CD8-positive, alpha-beta memory T cell (primary cell): ENCODE measurements around the gene MAMSTR. TPM values are rescaled to one million over a fixed set of nuclear protein-coding genes. Genes with fewer than 3 reads are reported as not detected.

ENCODE experiments used
- CTCF ChIA-PET: fragments of 350-600 bp; sonication (Branson Sonifier 250); formaldehyde crosslinking; loops from one replicate; lab custom pipeline; 2021; ENCODE audit warnings: antibody characterized with exemption; lab: Charles Lee
- POLR2A ChIA-PET: fragments of 350-600 bp; sonication (Branson Sonifier 250); formaldehyde crosslinking; loops from one replicate; lab custom pipeline; 2021; ENCODE audit warnings: antibody characterized with exemption; lab: Charles Lee
- DNase-seq, 5 donors: peaks; one replicate each; pipeline versions ENCODE4 v3.0.0 to v3.0.0-alpha.2; 2020 to 2022; ENCODE audit warnings: mixed read lengths in 1 of 5
- H3K27ac ChIP-seq: one replicate; pipeline ENCODE4 v1.7.0; 2013; ENCODE audit warnings: low read depth, mild to moderate bottlenecking, low read length, moderate library complexity
- H3K27me3 ChIP-seq: 2 replicates; pipeline ENCODE4 v1.7.0; 2013; ENCODE audit warnings: low read length, mild to moderate bottlenecking; ENCODE audit not compliant: insufficient read depth, poor library complexity, severe bottlenecking
- H3K36me3 ChIP-seq: 2 replicates; pipeline ENCODE4 v1.7.0; 2013; ENCODE audit warnings: mild to moderate bottlenecking, low read length, moderate library complexity; ENCODE audit not compliant: insufficient read depth
- H3K4me1 ChIP-seq: 2 replicates; pipeline ENCODE4 v1.7.0; 2013; ENCODE audit warnings: mild to moderate bottlenecking, low read length, moderate library complexity; ENCODE audit not compliant: insufficient read depth
- H3K4me3 ChIP-seq: 2 replicates; pipeline ENCODE4 v1.7.0; 2013; ENCODE audit warnings: mild to moderate bottlenecking, low read length
- H3K9me3 ChIP-seq: 2 replicates; pipeline ENCODE4 v1.7.0; 2013; ENCODE audit warnings: mild to moderate bottlenecking, low read length
- H3K27ac Mint-ChIP-seq, 8 donors: one replicate each; pipeline ENCODE4 v1.8.0; 2020 to 2021; ENCODE audit warnings: mixed read lengths in 8 of 8, mild to moderate bottlenecking in 6 of 8, inconsistent platforms in 3 of 8, moderate library complexity in 3 of 8
- H3K27me3 Mint-ChIP-seq, 2 donors: one replicate each; pipeline ENCODE4 v1.8.0; 2020 to 2021; ENCODE audit warnings: mixed read lengths in 2 of 2, mild to moderate bottlenecking in 1 of 2, moderate library complexity in 1 of 2
- H3K36me3 Mint-ChIP-seq, 3 donors: one replicate each; pipeline ENCODE4 v1.8.0; 2020 to 2021; ENCODE audit warnings: mixed read lengths in 3 of 3, inconsistent platforms in 1 of 3, mild to moderate bottlenecking in 1 of 3
- H3K4me1 Mint-ChIP-seq, 3 donors: one replicate each; pipeline ENCODE4 v1.8.0; 2020 to 2021; ENCODE audit warnings: mixed read lengths in 3 of 3, inconsistent platforms in 1 of 3, mild to moderate bottlenecking in 1 of 3
- H3K4me3 Mint-ChIP-seq, 7 donors: one replicate each; pipeline ENCODE4 v1.8.0; 2020 to 2021; ENCODE audit warnings: mixed read lengths in 7 of 7, mild to moderate bottlenecking in 6 of 7, moderate library complexity in 4 of 7, inconsistent platforms in 2 of 7
- H3K9me3 Mint-ChIP-seq, 5 donors: one replicate each; pipeline ENCODE4 v1.8.0; 2020 to 2022; ENCODE audit warnings: mixed read lengths in 5 of 5, mild to moderate bottlenecking in 3 of 5, moderate library complexity in 2 of 5, inconsistent platforms in 1 of 5
- polyA plus RNA-seq: library from polyadenylated mRNA; unstranded; fragments of 300-500 nt; fragmentation: Illumina TruSeq; gene quantifications from one replicate; pipeline ENCODE4 v1.2.3, GENCODE V29; 2021
- total RNA-seq, 2 experiments: library from RNA; stranded (reverse); gene quantifications; one replicate each; pipeline ENCODE4 v1.2.3, GENCODE V29; 2021

MAMSTR gene
- total and polyA plus RNA-seq, 3 experiments from 2014 or later = 0.40 to 0.69 (median 0.68) TPM

GRCh38 chr19:48669903-48670668 is 49.4 kb downstream of the MAMSTR start:
- Histone ChIP-seq H3K4me3 (no peak overlapping the region), H3K36me3 (no peaks in the 10 kb centered on the region), H3K27ac (no peak overlapping the region), H3K27me3 (no peaks in the 10 kb centered on the region), H3K4me1 (peaks cover 2% of the 10 kb centered on the region), H3K9me3 (no peaks in the 10 kb centered on the region)
- H3K4me3 Mint-ChIP-seq = no peak overlapping the region
- peaks cover 0 to 1% (median 0%) of the 10 kb centered on the region in 3 donors for H3K36me3 Mint-ChIP-seq
- peaks cover under 1 to 2% (median 2%) of the 10 kb centered on the region in 3 donors for H3K4me1 Mint-ChIP-seq
- H3K27me3 Mint-ChIP-seq = no peaks in the 10 kb centered on the region
- ChIA-PET CTCF (no interaction called here), POLR2A (interaction anchor here (0.6 kb wide), 1 partner anchor 57 kb away, joined by 3 read pairs; no protein-coding TSS in a partner anchor)
- H3K27ac Mint-ChIP-seq = peak overlapping the region in 5 of 8 donors; percentile 5 to 94 (median 54)
- DNase-seq = no peak
- peaks cover 0 to 2% (median 0%) of the 10 kb centered on the region in 5 donors for H3K9me3 Mint-ChIP-seq

DNA sequence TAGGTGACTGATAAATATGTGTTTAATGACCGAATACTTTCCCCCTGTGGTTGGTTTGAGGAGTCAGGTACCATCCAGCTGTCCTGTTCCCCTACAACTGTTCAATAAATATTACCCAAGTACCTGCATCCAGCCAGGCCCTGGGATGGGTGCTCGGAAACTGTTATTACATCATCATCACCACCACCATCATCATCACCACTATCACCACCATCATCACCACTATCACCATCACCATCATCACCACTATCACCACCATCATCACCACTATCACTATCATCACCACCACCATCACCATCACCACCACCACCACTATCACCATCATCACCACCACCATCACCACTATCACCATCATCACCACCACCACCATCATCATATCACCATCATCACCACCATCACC is 50.8 kb downstream of the MAMSTR start:
- H3K4me1 Mint-ChIP-seq = no peaks in the 10 kb centered on the region
- CTCF ChIA-PET = no interaction called here
- no peak for DNase-seq
- no peaks in the 10 kb centered on the region for H3K27me3 ChIP-seq
- H3K27ac ChIP-seq = no peak overlapping the region
- H3K4me3 Mint-ChIP-seq = no peak overlapping the region
- H3K27ac Mint-ChIP-seq = peak overlapping the region in 3 of 8 donors; percentile 47 to 97 (median 91)
- H3K36me3 ChIP-seq = no peaks in the 10 kb centered on the region
- POLR2A ChIA-PET = no interaction called here
- no peaks in the 10 kb centered on the region for H3K27me3 Mint-ChIP-seq
- H3K4me1 ChIP-seq = no peaks in the 10 kb centered on the region
- H3K4me3 ChIP-seq = no peak overlapping the region
- H3K9me3 Mint-ChIP-seq = peaks cover 0 to 2% (median 0%) of the 10 kb centered on the region in 5 donors
- peaks cover 0 to 1% (median 0%) of the 10 kb centered on the region in 3 donors for H3K36me3 Mint-ChIP-seq
- no peaks in the 10 kb centered on the region for H3K9me3 ChIP-seq

- H3K27me3 ChIP-seq = no peaks in the 10 kb centered on the region
- H3K27me3 Mint-ChIP-seq = no peaks in the 10 kb centered on the region
- no peak overlapping the region for H3K4me3 Mint-ChIP-seq
- CTCF ChIA-PET = interaction anchor here (1.0 kb wide), 1 partner anchor 15 kb away, joined by 3 read pairs; no protein-coding TSS in a partner anchor
- no peak for DNase-seq
- H3K36me3 Mint-ChIP-seq = peaks cover 0 to 1% (median 0%) of the 10 kb centered on the region in 3 donors
- no peak overlapping the region for H3K4me3 ChIP-seq
- H3K4me1 Mint-ChIP-seq = no peaks in the 10 kb centered on the region
- no peak overlapping the region for H3K27ac ChIP-seq
- no peaks in the 10 kb centered on the region for H3K9me3 ChIP-seq
- H3K4me1 ChIP-seq = no peaks in the 10 kb centered on the region
- POLR2A ChIA-PET = no interaction called here
- H3K27ac Mint-ChIP-seq = peak overlapping the region in 1 of 8 donors; percentile 97
- H3K9me3 Mint-ChIP-seq = peaks cover 0 to 2% (median 0%) of the 10 kb centered on the region in 5 donors
- no peaks in the 10 kb centered on the region for H3K36me3 ChIP-seq
Measured at GRCh38 chr19:48668332-48668731, 51.2 kb downstream of the MAMSTR start.

GRCh38 chr19:48665786-48666185 is 53.7 kb downstream of the MAMSTR start:
- Mint-ChIP-seq H3K36me3 (peaks cover 0 to 1% (median 0%) of the 10 kb centered on the region in 3 donors), H3K4me3 (no peak overlapping the region), H3K27ac (peak overlapping the region in 1 of 8 donors; percentile 5), H3K27me3 (peaks cover 0 to 2% of the 10 kb centered on the region in 2 donors), H3K4me1 (peaks cover 5 to 6% (median 6%) of the 10 kb centered on the region in 3 donors), H3K9me3 (peaks cover 0 to 2% (median 0%) of the 10 kb centered on the region in 5 donors)
- Histone ChIP-seq H3K27ac (no peak overlapping the region), H3K4me3 (no peak overlapping the region), H3K4me1 (peaks cover 8% of the 10 kb centered on the region), H3K27me3 (no peaks in the 10 kb centered on the region), H3K36me3 (no peaks in the 10 kb centered on the region), H3K9me3 (no peaks in the 10 kb centered on the region)
- no peak for DNase-seq
- CTCF ChIA-PET = interaction anchor here (1.2 kb wide), 1 partner anchor 9 kb away, joined by 3 read pairs; no protein-coding TSS in a partner anchor
- POLR2A ChIA-PET = interaction anchor here (0.6 kb wide), 2 partner anchors 13 to 556 kb away, joined by 3 to 4 read pairs; no protein-coding TSS in a partner anchor

GRCh38 chr19:48664476-48664875 is 55.0 kb downstream of the MAMSTR start:
- Histone ChIP-seq H3K4me3 (no peak overlapping the region), H3K4me1 (peaks cover 10% of the 10 kb centered on the region), H3K27me3 (no peaks in the 10 kb centered on the region), H3K27ac (no peak overlapping the region), H3K9me3 (no peaks in the 10 kb centered on the region), H3K36me3 (no peaks in the 10 kb centered on the region)
- H3K4me1 Mint-ChIP-seq = peaks cover 7 to 9% (median 9%) of the 10 kb centered on the region in 3 donors
- DNase-seq = no peak
- no peaks in the 10 kb centered on the region for H3K9me3 Mint-ChIP-seq
- H3K27me3 Mint-ChIP-seq = peaks cover 0 to 2% of the 10 kb centered on the region in 2 donors
- H3K36me3 Mint-ChIP-seq = no peaks in the 10 kb centered on the region
- H3K4me3 Mint-ChIP-seq = no peak overlapping the region
- no peak overlapping the region for H3K27ac Mint-ChIP-seq
- CTCF ChIA-PET = no interaction called here
- POLR2A ChIA-PET = no interaction called here

GRCh38 chr19:48663667-48664066 is 55.9 kb downstream of the MAMSTR start:
- Histone ChIP-seq H3K4me1 (peaks cover 10% of the 10 kb centered on the region), H3K4me3 (no peak overlapping the region), H3K27ac (no peak overlapping the region), H3K27me3 (no peaks in the 10 kb centered on the region), H3K9me3 (no peaks in the 10 kb centered on the region), H3K36me3 (no peaks in the 10 kb centered on the region)
- Mint-ChIP-seq H3K27ac (no peak overlapping the region), H3K36me3 (no peaks in the 10 kb centered on the region), H3K9me3 (no peaks in the 10 kb centered on the region), H3K27me3 (peaks cover 4% of the 10 kb centered on the region in 2 donors), H3K4me3 (no peak overlapping the region), H3K4me1 (peaks cover 7 to 9% (median 9%) of the 10 kb centered on the region in 3 donors)
- ChIA-PET POLR2A (no interaction called here), CTCF (no interaction called here)
- no peak for DNase-seq

Other genes starting within 250 kb of the MAMSTR start
- 1 to 10 TPM; 4.6 to 4.7 TPM for gene LMTK3, start 207.9 kb downstream of the MAMSTR start, total RNA-seq
- gene LMTK3, start 207.9 kb downstream of the MAMSTR start, polyA plus RNA-seq = not detected
- not detected for gene SULT2B1, start 167.6 kb downstream of the MAMSTR start, total RNA-seq
- not detected for gene SULT2B1, start 167.6 kb downstream of the MAMSTR start, polyA plus RNA-seq
- not detected for gene SPACA4, start 113.0 kb downstream of the MAMSTR start, total RNA-seq
- gene SPACA4, start 113.0 kb downstream of the MAMSTR start, polyA plus RNA-seq = not detected
- 1 to 10 TPM; 3.7 to 5.4 TPM for gene FAM83E, start 104.6 kb downstream of the MAMSTR start, total RNA-seq
- not detected for gene FAM83E, start 104.6 kb downstream of the MAMSTR start, polyA plus RNA-seq
- gene RPL18, start 100.5 kb downstream of the MAMSTR start, total RNA-seq = 1,000 to 10,000 TPM; 1,778 to 1,810 TPM
- gene RPL18, start 100.5 kb downstream of the MAMSTR start, polyA plus RNA-seq = 1,821 TPM
- 10 to 100 TPM; 37.5 to 38.5 TPM for gene SPHK2, start 100.2 kb downstream of the MAMSTR start, total RNA-seq
- gene SPHK2, start 100.2 kb downstream of the MAMSTR start, polyA plus RNA-seq = 10.2 TPM
- gene DBP, start 82.3 kb downstream of the MAMSTR start, total RNA-seq = 10 to 100 TPM; 10.9 to 12.1 TPM
- 84.1 TPM for gene DBP, start 82.3 kb downstream of the MAMSTR start, polyA plus RNA-seq
- 10 to 100 TPM; 12.7 to 13.0 TPM for gene CA11, start 73.5 kb downstream of the MAMSTR start, total RNA-seq
- 8.3 TPM for gene CA11, start 73.5 kb downstream of the MAMSTR start, polyA plus RNA-seq
- gene NTN5, start 46.7 kb downstream of the MAMSTR start, total RNA-seq = under 1 TPM; 0.11 to 0.33 TPM
- not detected for gene NTN5, start 46.7 kb downstream of the MAMSTR start, polyA plus RNA-seq
- not detected for gene FUT2, start 23.8 kb downstream of the MAMSTR start, total RNA-seq
- gene FUT2, start 23.8 kb downstream of the MAMSTR start, polyA plus RNA-seq = 0.33 TPM
- under 1 TPM; 0.20 to 0.22 TPM for gene RASIP1, start 20.9 kb upstream of the MAMSTR start, total RNA-seq
- 0.09 TPM for gene RASIP1, start 20.9 kb upstream of the MAMSTR start, polyA plus RNA-seq
- gene IZUMO1, start 27.2 kb upstream of the MAMSTR start, total RNA-seq = not detected
- not detected for gene IZUMO1, start 27.2 kb upstream of the MAMSTR start, polyA plus RNA-seq
- gene FUT1, start 32.9 kb upstream of the MAMSTR start, total RNA-seq = under 1 TPM; 0.09 TPM
- not detected for gene FUT1, start 32.9 kb upstream of the MAMSTR start, polyA plus RNA-seq
- gene FGF21, start 35.8 kb upstream of the MAMSTR start, total RNA-seq = not detected
- gene FGF21, start 35.8 kb upstream of the MAMSTR start, polyA plus RNA-seq = not detected
- gene BCAT2, start 91.3 kb upstream of the MAMSTR start, total RNA-seq = 10 to 100 TPM; 61.9 to 62.6 TPM
- gene BCAT2, start 91.3 kb upstream of the MAMSTR start, polyA plus RNA-seq = 31.8 TPM
- under 1 TPM; 0.18 to 0.37 TPM for gene HSD17B14, start 116.8 kb upstream of the MAMSTR start, total RNA-seq
- 1.1 TPM for gene HSD17B14, start 116.8 kb upstream of the MAMSTR start, polyA plus RNA-seq
- gene PLEKHA4, start 148.9 kb upstream of the MAMSTR start, total RNA-seq = 1 to 10 TPM; 2.5 to 4.1 TPM
- gene PLEKHA4, start 148.9 kb upstream of the MAMSTR start, polyA plus RNA-seq = 2.7 TPM
- gene PPP1R15A, start 152.7 kb upstream of the MAMSTR start, total RNA-seq = 10 to 100 TPM; 67.1 to 69.3 TPM
- 159 TPM for gene PPP1R15A, start 152.7 kb upstream of the MAMSTR start, polyA plus RNA-seq
- gene TULP2, start 179.0 kb upstream of the MAMSTR start, total RNA-seq = not detected
- gene TULP2, start 179.0 kb upstream of the MAMSTR start, polyA plus RNA-seq = not detected
- gene NUCB1, start 180.6 kb upstream of the MAMSTR start, total RNA-seq = 10 to 100 TPM; 86.8 to 93.3 TPM
- 147 TPM for gene NUCB1, start 180.6 kb upstream of the MAMSTR start, polyA plus RNA-seq
- under 1 TPM; 0.42 to 0.53 TPM for gene DHDH, start 214.0 kb upstream of the MAMSTR start, total RNA-seq
- 0.31 TPM for gene DHDH, start 214.0 kb upstream of the MAMSTR start, polyA plus RNA-seq
- gene BAX, start 235.2 kb upstream of the MAMSTR start, total RNA-seq = 100 to 1,000 TPM; 315 to 331 TPM
- 79.5 TPM for gene BAX, start 235.2 kb upstream of the MAMSTR start, polyA plus RNA-seq
- 1,000 to 10,000 TPM; 1,478 to 1,489 TPM for gene FTL, start 245.6 kb upstream of the MAMSTR start, total RNA-seq
- gene FTL, start 245.6 kb upstream of the MAMSTR start, polyA plus RNA-seq = 4,521 TPM